ENCODE results near the gene SLC38A3. TPM values are rescaled to one million over a fixed set of nuclear protein-coding genes. Genes with fewer than 3 reads are reported as not detected.

Gene SLC38A3
- total RNA-seq, 4 donors from 2014 or later = not detected

- Histone ChIP-seq H3K4me3 (no peak overlapping the region), H3K9me3 (no peaks in the 10 kb centered on the region), H3K36me3 (peaks cover 0 to 6% (median 0%) of the 10 kb centered on the region in 3 donors), H3K4me1 (peaks cover 13 to 49% (median 19%) of the 10 kb centered on the region in 3 donors), H3K27ac (no peak overlapping the region), H3K27me3 (peaks cover 0 to 63% (median 11%) of the 10 kb centered on the region in 4 donors)
- intact Hi-C loops (cut with DNase I) = loop anchor here (2.0 to 5.0 kb wide), 2 partner anchors 29 to 79 kb away; no protein-coding TSS in a partner anchor
- TF ChIP-seq CTCF (IDR thresholded peaks at IDR 0.05) (no peak), POLR2A (IDR thresholded peaks at IDR 0.05) (no peak)
- DNase-seq = no peak
- 9 to 30% methylated on average over 7 of the region's 34 CpGs for WGBS, 2 donors
Observed at GRCh38 chr3:50193746-50194127, 11.3 kb upstream of the SLC38A3 start.

- peak overlapping the region in 2 of 4 donors; percentile 2 to 26 for H3K4me3 ChIP-seq
- peaks cover 10 to 43% (median 14%) of the 10 kb centered on the region in 3 donors for H3K4me1 ChIP-seq
Observed at GRCh38 chr3:50194128-50194902, 10.8 kb upstream of the SLC38A3 start.

GRCh38 chr3:50194903-50195500 is 10.1 kb upstream of the SLC38A3 start:
- Histone ChIP-seq H3K4me3 (peak overlapping the region in 2 of 4 donors; percentile 2 to 26), H3K36me3 (no peaks in the 10 kb centered on the region), H3K9me3 (no peaks in the 10 kb centered on the region), H3K27ac (no peak overlapping the region), H3K4me1 (peaks cover 10 to 36% (median 10%) of the 10 kb centered on the region in 3 donors), H3K27me3 (peaks cover 0 to 74% (median 11%) of the 10 kb centered on the region in 4 donors)
- intact Hi-C loops (cut with DNase I) = loop anchor here (2.0 to 5.0 kb wide), 2 partner anchors 28 to 77 kb away; no protein-coding TSS in a partner anchor
- TF ChIP-seq POLR2A (IDR thresholded peaks at IDR 0.05) (no peak), CTCF (IDR thresholded peaks at IDR 0.05) (no peak)
- 68 to 80% methylated on average over 1 to 10 of the region's 14 CpGs for WGBS, 2 donors
- DNase-seq = no peak

More at GRCh38 chr3:50194128-50194902, 10.8 kb upstream of the SLC38A3 start:
- DNase-seq = no peak
- TF ChIP-seq POLR2A (IDR thresholded peaks at IDR 0.05) (no peak), CTCF (IDR thresholded peaks at IDR 0.05) (peak; percentile 57 to 87 (median 82))
- 11 to 19% methylated on average over 14 to 19 of the region's 70 CpGs for WGBS, 2 donors
- H3K27ac ChIP-seq = no peak overlapping the region
- no peaks in the 10 kb centered on the region for H3K9me3 ChIP-seq
- H3K36me3 ChIP-seq = peaks cover 0 to under 1% (median 0%) of the 10 kb centered on the region in 3 donors
- intact Hi-C loops (cut with DNase I) = loop anchor here (2.0 to 5.0 kb wide), 2 partner anchors 28 to 78 kb away; no protein-coding TSS in a partner anchor
- peaks cover 0 to 69% (median 11%) of the 10 kb centered on the region in 4 donors for H3K27me3 ChIP-seq

- WGBS, 2 donors = 60% methylated on average over 1 of the region's 4 CpGs; no CpG with 5 or more reads in 1 of the 2 donors
- intact Hi-C loops (cut with DNase I) = loop anchor here (2.0 kb wide), 1 partner anchor 27 kb away; no protein-coding TSS in a partner anchor
- peaks cover 9 to 32% (median 10%) of the 10 kb centered on the region in 3 donors for H3K4me1 ChIP-seq
- H3K9me3 ChIP-seq = no peaks in the 10 kb centered on the region
- peaks cover 0 to 78% (median 11%) of the 10 kb centered on the region in 4 donors for H3K27me3 ChIP-seq
- H3K4me3 ChIP-seq = no peak overlapping the region
- DNase-seq = no peak
- no peaks in the 10 kb centered on the region for H3K36me3 ChIP-seq
- TF ChIP-seq POLR2A (IDR thresholded peaks at IDR 0.05) (no peak), CTCF (IDR thresholded peaks at IDR 0.05) (no peak)
- no peak overlapping the region for H3K27ac ChIP-seq
Observed at GRCh38 chr3:50195501-50196252, 9.4 kb upstream of the SLC38A3 start.

All from esophagus squamous epithelium (tissue), 5 donors.